CD4-positive, alpha-beta T cell treated with Interleukin-21 for 1 hour (primary cell): ENCODE results near the gene URI1.

Experiments
- DNase-seq: peaks from one replicate; pipeline ENCODE4 v3.0.0-alpha.2; 2020

The URI1 gene

DNA sequence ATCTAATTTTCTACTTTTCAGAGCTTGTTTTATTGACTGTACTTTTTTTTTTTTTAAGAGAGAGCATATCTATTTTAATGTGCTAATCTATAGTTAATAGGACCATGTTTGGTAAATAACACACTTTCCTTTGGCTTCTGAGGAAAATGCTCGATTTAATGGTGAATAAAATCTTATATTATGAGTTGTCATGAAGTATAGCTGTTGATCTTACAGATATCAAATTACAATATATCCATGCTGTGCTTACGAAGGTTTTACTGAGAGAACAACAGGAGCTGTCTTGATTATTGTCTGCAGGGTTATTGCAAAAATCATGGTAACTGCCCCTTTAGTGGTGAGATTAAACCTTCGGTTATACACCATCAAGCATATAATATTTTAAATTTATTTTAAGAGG lies 29.6 kb downstream of the URI1 start:
- DNase-seq, result no peak

DNA sequence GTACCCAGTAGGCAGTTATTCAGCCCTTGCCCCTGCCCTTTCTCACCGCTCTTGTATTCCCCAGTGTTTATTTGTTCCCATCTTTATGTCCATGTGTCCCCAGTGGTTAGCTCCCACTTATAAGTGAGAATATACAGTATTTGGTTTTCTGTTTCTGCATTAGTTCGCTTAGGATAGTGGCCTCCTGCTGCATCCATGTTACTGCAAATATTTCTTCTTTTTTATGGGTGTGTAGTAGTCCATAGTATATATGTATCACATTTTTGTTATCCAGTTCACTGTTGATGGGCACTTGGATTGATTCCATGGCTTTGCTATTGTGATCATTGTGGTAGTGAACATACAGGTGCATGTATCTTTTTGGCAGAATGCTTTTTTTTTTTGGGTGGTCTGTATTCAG lies 32.7 kb downstream of the URI1 start:
- DNase-seq, result no peak

DNA sequence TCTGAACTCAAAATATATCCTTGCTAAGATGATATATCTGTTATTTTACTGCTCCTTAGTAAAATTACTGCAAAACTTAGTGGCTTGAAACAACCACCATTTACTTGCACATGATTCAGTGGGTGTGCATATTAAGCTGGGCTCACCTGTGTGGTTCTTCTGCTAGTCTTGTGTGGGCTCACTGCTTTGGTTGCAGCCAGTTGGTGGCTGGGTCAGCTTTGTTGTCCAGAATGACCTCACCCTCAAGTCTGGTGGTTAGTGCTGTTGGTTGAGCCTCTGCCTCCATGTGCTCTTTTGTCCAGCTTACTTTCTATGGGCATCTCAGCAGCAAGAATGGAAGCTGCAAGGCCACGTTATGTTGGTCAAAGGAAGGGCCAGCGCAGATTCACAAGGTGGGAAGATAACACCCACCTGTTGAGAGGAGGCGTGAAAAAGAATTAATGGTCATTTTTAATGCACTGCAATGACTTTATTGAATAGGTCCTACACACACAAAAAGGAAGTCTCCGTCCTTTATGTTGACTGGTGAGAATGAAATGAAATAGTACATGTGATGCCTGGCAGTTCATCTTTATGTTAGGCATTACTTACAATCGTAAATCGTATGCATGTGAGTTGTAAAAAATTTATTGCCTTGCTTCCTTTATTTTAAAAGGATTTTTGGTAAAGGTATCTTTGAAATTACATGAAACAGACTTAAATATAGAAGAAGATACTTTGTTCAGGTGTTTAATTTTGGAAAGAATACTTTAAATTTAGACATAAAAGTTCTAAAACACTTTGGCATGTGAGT lies 34.3 kb downstream of the URI1 start:
- no peak for DNase-seq

DNA sequence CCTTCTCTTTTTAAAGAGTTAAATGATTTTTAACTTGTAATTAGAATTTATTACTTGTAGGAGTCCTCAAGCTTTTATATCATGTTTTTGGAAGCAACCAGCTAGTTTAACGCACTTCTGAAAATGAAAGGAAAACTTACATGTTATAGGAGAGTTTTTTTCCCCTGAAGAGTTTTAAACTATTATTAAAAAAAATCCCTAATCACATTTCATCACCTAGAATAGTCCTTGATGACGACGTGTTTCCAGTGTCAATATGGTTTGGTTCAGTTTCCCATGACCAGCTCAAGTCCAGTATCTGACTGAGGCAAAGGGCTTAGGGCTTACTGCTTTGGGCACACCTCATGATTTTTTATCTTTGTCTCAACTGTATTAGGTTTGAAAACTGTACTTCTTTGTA lies 36.0 kb downstream of the URI1 start:
- no peak for DNase-seq

DNA sequence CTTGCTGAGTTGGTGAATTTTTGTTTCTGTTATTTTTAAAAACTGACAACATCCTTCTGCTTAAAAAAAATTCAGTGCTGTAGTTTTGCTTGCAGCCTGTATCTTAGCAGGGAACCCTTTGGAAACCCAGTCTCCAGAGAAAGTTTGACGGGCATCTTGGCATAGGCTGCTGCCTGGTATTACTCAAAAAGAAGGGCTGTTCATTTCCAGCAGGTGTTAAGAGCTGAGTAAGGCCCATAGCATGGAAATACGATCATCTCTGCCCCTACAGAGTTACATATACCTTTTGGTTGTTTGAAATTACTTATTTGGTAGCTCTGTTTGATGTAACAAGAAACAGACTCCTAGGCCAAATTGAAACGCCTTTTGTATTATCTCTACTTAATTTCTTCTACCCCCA lies 41.5 kb downstream of the URI1 start:
- DNase-seq, result no peak

DNA sequence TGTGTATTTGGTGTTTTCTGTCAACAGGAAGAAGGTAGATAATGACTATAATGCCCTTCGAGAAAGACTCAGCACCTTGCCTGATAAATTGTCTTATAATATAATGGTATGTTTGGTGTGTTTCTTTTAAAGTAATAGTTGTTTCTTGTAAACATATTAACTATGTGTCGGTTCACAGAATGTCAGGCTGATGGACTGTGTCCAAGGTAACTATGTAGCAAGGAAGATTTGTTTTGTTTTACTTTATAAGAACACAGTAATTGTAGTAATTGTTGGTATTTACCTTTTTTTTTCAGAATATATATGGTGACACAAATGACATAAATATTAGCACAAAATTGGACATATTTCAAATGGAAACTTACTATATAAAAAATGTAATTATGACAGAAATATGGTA lies 43.2 kb downstream of the URI1 start:
- no peak for DNase-seq

DNA sequence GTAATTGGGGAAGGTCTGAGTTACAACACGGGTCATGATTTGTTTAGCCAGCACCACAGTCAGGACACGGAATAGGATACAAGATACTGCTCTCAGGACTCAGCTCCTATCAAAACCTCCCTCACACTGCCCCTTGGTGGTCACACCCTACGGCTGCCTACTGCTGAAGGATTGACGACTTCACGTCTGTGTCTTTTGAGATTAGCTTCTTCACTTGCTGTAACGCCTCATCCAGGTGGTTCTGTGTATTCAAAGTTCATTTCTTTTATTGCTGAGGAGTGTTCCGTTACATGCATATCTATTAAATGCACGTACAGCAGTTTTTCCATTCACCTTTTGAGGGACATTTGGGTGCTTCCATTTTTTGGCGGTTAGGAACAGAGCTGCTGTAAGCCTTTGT lies 46.3 kb downstream of the URI1 start:
- DNase-seq, result no peak

DNA sequence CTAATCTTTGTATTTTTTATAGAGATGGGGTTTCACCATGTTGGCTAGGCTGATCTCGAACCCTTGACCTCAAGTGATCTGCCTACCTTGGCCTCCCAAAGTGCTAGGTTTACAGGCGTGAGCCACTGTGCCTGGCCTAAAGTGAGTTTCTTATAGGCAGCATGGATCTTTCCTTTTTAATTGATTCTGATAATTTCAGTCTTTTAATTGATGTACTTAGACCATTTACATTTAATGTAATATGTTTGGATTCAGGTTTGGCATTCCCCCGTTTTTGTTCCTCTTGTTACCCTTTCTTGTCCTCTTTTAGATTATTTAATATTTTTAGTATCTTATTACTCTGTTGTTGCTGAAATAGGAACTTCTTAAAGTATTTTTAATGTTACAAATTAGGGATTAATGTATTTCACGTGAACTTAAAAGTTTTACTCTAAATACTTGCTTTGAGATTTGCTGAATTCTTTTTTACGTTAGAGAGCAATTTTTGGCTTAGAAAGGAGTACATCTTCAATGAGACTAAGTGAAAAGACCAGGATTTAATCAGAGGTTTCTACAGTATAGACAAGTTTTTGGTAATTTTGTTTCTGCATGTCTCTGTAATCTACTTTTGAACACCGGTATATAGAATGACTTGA lies 50.3 kb downstream of the URI1 start:
- no peak for DNase-seq

DNA sequence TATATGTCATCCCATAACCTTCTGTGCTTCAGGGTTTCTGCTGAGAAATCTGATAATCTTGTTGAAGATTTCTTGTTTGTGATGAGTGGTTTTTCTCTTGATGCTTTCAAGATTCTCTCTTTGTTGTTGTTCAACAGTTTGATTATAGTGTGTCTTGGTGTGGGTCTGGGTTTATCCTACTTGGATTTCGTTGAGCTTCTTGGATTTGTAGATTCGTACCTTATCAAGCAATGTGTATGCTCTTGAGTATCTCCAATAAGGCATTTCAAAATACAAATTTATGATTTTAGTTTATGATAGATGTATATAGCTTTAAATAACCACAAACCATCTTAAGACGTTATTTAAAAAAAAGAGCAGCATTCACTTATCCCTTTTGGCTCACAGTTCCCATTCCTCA lies 57.5 kb downstream of the URI1 start:
- DNase-seq, result no peak

DNA sequence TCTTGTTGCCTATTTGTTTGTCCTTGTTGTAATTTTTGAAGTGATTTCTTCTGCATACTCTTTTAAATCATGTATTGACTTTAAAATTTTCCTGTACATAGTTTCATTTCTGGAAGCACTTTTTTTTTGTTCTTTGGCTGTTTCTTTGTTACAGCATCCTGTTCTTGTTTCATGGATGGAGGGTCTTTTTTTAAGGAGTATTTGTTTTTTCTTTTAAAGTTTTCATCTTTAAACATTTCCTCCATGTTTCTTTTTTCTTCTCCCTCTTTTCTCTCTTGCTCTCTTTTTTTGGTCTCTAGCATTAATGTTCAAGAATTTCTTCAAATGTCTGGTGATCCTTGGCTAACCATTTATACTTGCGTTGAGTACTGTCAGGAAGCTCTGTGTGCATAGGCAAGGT lies 58.8 kb downstream of the URI1 start:
- DNase-seq, result no peak

DNA sequence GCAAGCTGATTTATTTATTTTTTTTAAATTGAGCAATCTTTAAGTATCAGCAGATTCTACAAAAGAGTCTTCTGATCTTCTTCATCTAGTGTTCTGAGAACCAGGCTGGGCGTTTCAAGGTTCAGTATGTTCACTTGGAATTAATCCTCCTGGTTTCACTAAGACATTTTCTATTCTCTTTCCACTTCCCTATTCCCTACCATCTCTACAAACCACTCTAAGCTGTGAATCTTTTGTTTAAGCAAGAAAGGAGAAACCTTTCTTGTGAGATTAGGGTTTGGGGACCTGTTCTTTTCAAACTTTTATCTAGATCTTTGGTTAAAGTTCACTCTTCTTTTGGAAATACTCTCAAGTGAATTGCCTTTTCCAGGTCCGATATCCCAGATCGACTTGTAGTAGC lies 59.3 kb downstream of the URI1 start:
- no peak for DNase-seq

DNA sequence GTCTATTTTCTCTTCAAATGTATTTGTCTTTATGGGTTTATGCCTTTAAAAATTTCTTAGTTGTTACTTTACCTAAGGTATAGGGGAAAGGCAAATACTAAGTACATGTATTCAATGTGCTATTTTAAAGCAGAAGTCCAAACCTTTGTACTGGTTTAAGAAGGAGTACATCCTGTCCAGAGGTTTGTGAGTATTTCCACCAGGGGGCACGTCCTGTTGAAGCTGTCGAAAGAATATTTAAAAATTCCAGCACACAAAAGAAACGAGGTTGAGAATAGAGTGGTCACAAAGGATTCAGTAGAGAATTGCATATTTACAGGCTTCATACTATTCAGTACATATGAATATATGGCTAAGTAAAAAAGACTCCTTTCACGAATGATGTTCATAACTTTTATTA lies 59.8 kb downstream of the URI1 start:
- DNase-seq, result no peak

DNA sequence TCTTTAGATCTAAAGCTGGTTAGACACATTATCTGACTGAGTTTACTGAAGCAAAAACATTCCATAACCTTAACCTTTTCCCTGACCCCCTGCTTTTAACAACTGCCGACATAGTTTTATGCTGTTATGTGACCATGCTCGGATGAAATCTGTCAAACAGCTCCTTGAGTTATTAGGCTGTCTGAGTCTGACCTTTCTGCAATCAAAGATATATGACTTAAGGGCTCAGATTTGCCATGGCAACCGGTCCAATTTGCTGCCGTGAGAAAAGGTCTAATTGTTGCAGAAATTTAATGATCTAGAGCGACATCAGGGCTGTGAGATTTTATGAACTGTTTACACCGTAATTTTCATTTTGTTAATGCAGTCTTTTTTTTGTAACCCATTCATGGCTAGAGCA lies 61.8 kb downstream of the URI1 start:
- DNase-seq, result no peak

DNA sequence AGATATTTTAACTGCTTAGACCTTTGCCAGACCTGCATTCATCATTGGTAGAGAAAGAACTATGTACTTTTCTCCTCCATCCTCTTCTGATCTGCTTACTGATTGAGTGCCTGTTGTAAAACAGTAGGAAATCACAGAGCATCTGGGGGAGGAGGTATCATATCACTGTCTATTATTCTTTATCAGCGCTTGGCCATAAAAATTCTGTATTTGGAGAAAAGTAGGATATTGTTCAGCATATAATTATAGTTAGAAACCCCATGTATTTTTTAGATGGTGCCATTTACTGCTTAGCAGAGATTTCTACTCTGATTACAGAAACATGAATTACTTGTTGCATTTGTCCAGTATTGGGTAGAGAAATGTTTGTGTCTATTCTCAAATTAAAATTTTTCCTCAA lies 62.4 kb downstream of the URI1 start:
- DNase-seq, result no peak

DNA sequence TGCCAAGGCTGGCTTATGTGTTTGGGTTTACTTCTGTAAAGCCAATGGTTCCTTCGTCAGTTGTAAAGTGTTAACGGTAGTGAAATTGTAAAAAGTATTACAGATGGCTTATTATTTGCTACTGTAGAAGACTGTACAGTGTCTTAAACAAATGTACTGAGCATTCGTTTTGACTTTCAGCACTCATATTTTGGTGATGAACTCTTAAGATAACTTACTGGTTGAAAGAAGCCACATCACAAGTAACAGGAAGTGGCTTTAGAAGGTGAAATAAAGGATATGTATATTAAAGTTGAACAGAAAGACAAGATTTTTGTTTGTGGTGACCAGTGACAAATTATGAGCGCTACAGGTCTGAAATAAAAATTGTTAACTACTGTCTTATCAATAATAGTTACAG lies 64.2 kb downstream of the URI1 start:
- peak; percentile 33 for DNase-seq

DNA sequence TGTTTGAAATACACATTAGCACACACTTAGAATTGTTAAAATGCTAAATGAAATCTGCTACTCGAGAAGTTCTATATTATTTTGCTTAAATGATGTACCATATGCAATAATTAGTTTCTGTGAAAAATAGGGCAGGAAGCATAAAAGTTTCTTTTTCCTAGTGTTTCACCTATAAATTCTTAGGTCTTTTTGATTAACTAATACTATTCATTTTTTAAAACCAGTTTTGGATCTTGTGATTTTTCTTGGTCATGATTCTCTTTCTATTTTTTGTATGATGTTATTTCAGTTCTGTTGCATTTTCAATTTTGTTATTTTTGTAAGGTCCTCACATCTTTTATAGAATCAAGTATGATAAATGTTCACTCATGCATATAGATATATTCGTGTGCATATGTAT lies 66.1 kb downstream of the URI1 start:
- no peak for DNase-seq

DNA sequence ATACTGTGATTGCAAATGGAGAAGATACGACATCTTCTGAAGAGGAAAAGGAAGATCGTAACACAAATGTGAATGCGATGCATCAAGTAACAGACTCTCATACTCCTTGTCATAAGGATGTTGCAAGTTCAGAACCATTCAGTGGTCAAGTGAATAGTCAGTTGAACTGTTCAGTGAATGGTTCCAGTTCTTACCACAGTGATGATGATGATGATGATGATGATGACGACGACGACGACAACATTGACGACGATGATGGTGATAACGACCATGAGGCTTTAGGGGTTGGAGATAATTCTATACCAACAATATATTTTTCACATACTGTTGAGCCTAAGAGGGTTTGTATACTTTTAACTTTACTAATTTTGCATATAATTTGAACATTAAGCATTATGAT lies 67.0 kb downstream of the URI1 start:
- DNase-seq, result no peak

DNA sequence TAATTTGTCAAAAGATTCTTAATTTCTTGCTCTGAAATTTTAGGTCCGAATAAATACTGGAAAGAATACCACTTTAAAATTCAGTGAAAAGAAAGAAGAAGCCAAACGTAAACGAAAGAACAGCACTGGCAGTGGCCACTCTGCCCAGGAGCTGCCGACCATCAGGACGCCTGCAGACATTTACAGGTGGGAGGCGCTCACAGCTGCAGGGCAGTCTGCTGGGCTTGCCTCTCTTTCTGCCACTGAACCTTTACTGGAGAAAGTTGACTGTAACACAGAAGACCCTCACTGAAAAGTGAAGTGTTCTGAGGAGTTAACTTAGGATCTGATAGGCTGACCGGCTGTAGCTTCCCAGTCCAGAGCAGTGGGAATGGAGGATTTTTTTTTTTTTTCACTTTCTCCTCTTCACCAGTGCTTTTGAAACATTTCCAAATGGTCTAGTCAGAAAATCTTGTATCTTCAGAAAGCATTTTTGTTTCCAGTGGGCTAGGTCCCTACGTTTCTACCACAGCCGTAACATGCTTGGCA lies 69.1 kb downstream of the URI1 start:
- DNase-seq, result no peak

DNA sequence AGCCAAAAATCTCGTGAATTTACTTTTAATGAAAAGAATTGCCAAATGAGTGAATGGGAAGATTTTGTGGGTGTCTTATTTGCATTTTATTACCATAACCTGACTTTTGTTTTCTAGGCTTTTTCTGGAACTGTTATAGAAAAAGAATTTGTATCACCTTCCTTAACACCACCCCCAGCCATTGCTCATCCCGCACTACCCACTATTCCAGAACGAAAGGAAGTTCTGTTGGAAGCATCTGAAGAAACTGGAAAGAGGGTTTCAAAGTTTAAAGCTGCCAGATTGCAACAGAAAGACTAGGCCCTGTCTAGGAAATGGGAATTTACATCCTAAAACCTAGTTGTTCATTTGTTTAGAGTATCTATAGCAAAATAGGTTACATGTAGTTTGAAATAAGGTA lies 72.7 kb downstream of the URI1 start:
- DNase-seq, result no peak

DNA sequence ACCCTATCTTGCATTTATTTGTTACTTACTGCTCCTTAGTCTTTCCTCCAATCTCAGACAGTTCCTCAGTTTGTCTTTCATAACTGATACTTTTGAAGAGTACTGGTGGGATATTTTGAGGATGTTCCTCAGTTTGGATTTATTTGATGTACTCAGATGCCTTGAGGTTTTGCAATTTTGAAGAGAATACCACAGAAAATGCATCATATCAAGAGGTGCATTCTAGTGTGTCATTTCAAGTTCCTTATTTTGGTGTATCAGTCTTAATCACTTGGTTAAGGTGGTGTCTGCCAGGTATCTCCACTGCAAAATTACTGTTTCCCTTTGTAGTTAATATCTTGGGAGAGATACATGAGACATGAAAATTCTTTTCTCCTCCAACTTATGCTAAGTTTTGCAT lies 75.1 kb downstream of the URI1 start:
- no peak for DNase-seq

DNA sequence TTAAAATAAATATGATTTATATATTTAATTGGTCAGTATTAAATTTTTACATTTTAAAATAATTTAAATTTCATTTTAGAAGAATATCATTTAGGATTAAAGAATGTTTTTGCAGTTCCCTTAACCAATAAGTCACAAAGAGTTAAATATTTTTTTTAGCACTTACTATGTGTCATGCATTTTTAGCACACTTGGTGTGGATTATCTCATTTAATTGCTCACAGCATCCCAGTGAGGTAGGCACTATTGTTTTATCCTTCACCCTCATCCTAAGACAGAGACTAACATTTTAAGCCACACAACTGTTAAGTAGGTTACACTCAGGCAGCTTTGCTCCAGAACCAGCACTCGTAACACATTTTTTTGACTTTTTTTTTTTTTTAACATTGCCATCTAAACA lies 78.2 kb downstream of the URI1 start:
- no peak for DNase-seq

DNA sequence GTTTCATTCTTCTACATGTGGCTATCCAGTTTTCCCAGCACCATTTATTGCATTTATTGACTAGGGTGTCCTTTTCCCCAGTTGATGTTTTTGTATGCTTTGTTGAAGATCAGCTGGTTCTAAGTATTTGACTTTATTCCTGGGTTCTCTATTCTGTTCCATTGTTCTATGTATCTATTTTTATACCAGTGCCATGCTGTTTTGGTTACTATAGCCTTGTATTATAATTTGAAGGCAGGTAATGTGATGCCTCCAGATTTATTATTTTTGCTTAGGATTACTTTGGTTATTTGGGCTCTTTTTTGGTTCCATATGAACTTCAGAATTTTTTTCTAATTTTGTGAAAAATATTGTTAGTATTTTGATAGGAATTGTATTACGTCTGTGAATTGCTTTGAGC lies 80.6 kb downstream of the URI1 start:
- DNase-seq, result no peak

DNA sequence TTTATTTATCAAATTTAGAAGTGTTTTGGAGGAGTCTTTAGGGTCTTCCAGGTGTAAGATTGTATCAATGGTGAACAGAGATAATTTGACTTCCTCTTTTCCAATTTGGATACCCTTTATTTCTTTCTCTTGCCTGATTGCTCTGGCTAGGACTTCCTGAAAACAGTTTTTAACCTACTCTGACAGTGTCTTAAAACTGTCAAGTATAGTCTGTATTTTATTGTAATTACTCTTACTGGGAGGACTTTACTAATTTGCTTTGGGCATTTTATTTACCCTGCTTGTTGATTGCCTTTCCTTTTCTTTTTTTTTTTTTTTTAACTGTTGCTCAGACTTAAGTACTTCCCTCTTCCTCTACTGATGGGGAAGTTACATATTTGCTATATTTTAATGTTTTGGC lies 81.3 kb downstream of the URI1 start:
- DNase-seq, result no peak

DNA sequence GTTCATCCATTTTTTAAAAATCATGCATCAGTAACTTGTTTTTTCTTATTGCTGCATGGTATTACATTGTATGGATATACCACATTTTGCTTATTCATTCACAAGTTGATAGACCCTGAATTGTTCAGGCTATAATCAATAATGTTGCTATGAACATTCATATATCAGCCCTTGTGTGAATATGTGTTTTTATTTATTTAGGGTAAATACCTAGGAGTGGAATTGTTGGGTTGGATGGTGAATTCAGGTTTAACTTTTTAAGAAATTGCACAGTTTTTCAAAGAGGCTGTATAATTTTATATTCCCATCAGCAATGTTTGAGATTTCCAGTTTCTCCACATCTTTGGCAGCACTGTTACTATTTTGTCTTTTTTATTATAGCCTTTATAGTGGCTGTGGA lies 82.1 kb downstream of the URI1 start:
- no peak for DNase-seq

DNA sequence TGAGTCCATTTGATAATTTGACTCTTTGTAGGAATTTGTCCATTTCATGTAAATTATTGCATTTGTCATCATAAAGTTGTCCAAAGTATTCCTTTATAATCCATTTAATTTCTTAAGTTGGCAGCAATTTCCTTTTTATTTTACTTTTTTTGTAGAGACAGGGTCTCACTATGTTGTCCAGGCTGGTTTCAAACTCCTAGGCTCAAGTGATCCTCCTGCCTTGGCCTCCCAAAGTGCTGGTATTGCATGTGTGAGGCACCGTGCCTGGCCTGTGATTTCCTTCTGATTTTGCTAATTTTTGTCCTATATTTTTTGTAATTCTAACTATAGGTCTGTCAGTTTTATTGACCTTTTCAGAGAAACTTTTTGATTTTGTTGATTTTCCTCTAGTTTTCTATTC lies 84.9 kb downstream of the URI1 start:
- no peak for DNase-seq
